NB4 (cell line): ENCODE results near the gene TMEM69.

Experiments
- MYC ChIP-seq: IDR thresholded peaks from 2 replicates; pipeline ENCODE4 v1.6.1; 2011; ENCODE audit warnings: low read depth, low read length
- POLR2A ChIP-seq: IDR thresholded peaks from 2 replicates; pipeline ENCODE4 v1.6.1; 2011; ENCODE audit warnings: mild to moderate bottlenecking; ENCODE audit not compliant: insufficient read length; ENCODE audit errors: extremely low read depth
- TF ChIP-seq, protein P1 (sequence below): IDR thresholded peaks from one replicate; pipeline ENCODE4 v1.5.1; 2012; ENCODE audit warnings: low read depth, low read length
- TF ChIP-seq, protein P2 (sequence below): IDR thresholded peaks from 2 replicates; pipeline ENCODE4 v1.6.1; 2011; ENCODE audit warnings: low read depth, low read length

GRCh38 chr1:45667321-45668111, 20.5 kb upstream of the TMEM69 start:
- TF ChIP-seq, protein P1, sequence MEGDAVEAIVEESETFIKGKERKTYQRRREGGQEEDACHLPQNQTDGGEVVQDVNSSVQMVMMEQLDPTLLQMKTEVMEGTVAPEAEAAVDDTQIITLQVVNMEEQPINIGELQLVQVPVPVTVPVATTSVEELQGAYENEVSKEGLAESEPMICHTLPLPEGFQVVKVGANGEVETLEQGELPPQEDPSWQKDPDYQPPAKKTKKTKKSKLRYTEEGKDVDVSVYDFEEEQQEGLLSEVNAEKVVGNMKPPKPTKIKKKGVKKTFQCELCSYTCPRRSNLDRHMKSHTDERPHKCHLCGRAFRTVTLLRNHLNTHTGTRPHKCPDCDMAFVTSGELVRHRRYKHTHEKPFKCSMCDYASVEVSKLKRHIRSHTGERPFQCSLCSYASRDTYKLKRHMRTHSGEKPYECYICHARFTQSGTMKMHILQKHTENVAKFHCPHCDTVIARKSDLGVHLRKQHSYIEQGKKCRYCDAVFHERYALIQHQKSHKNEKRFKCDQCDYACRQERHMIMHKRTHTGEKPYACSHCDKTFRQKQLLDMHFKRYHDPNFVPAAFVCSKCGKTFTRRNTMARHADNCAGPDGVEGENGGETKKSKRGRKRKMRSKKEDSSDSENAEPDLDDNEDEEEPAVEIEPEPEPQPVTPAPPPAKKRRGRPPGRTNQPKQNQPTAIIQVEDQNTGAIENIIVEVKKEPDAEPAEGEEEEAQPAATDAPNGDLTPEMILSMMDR, result no peak
- no peak for TF ChIP-seq POLR2A
- TF ChIP-seq MYC, result no peak
- TF ChIP-seq, protein P2, sequence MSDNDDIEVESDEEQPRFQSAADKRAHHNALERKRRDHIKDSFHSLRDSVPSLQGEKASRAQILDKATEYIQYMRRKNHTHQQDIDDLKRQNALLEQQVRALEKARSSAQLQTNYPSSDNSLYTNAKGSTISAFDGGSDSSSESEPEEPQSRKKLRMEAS, result no peak
